ENCODE measurements around the gene ZFC3H1.

GRCh38 chr12:71594214-71594948, 69.3 kb downstream of the ZFC3H1 start:
- TF ChIP-seq CTCF (IDR thresholded peaks at IDR 0.05 in 2 of 3, conservative IDR thresholded peaks at IDR 0.05 in 1 of 3; ENCODE audit: borderline replicate concordance in 1 of 3, insufficient read depth in 1 of 3, low read depth in 2 of 3, low read length in 2 of 3) (no peak), ZBTB33 (IDR thresholded peaks at IDR 0.05; ENCODE audit: extremely low read depth, insufficient replicate concordance, low read length) (no peak)

Measured in HCT116 (cell line).